NCI-H526 (cell line): ENCODE results near the gene TTC12.

Experiments
- DNase-seq, 2 experiments: peaks; one replicate each; lab custom pipeline; 2025; lab: John Stamatoyannopoulos, UW

Gene TTC12

GRCh38 chr11:113314389-113315301, at the start of gene TTC12:
Gene TTC12 (plus strand): TSS chr11:113314583. CDS start chr11:113316258, 1,675 bp downstream.
- peak; percentile 93 to 99 for DNase-seq

- DNase-seq, result no peak
Observed at GRCh38 chr11:113265362-113265761, 49.0 kb upstream of the TTC12 start.

- peak; percentile 79 to 93 for DNase-seq
Observed at GRCh38 chr11:113267493-113267892, 46.9 kb upstream of the TTC12 start.

GRCh38 chr11:113269096-113269495, 45.3 kb upstream of the TTC12 start:
- DNase-seq, result no peak

GRCh38 chr11:113269636-113270035, 44.7 kb upstream of the TTC12 start:
- no peak for DNase-seq

- no peak for DNase-seq
Observed at GRCh38 chr11:113270080-113270479, 44.3 kb upstream of the TTC12 start.

- no peak for DNase-seq
Observed at GRCh38 chr11:113271551-113272245, 42.7 kb upstream of the TTC12 start.

GRCh38 chr11:113272281-113272680, 42.1 kb upstream of the TTC12 start:
- DNase-seq, result no peak

- no peak for DNase-seq
Observed at GRCh38 chr11:113272927-113273615, 41.3 kb upstream of the TTC12 start.

GRCh38 chr11:113273720-113274119, 40.7 kb upstream of the TTC12 start:
- no peak for DNase-seq

- DNase-seq, result peak; percentile 34 to 79
Observed at GRCh38 chr11:113274713-113275582, 39.4 kb upstream of the TTC12 start.

GRCh38 chr11:113275602-113276001, 38.8 kb upstream of the TTC12 start:
- DNase-seq, result no peak

- DNase-seq, result no peak
Observed at GRCh38 chr11:113276466-113276865, 37.9 kb upstream of the TTC12 start.

- no peak for DNase-seq
Observed at GRCh38 chr11:113277907-113278306, 36.5 kb upstream of the TTC12 start.

- DNase-seq, result no peak
Observed at GRCh38 chr11:113278481-113278880, 35.9 kb upstream of the TTC12 start.

GRCh38 chr11:113278925-113279324, 35.5 kb upstream of the TTC12 start:
- peak in 1 of 2 experiments; percentile 39 for DNase-seq

- DNase-seq, result no peak
Observed at GRCh38 chr11:113279591-113279990, 34.8 kb upstream of the TTC12 start.

- no peak for DNase-seq
Observed at GRCh38 chr11:113281052-113281725, 33.2 kb upstream of the TTC12 start.

- DNase-seq, result peak; percentile 25 to 71
Observed at GRCh38 chr11:113282898-113283437, 31.4 kb upstream of the TTC12 start.

GRCh38 chr11:113283881-113284280, 30.5 kb upstream of the TTC12 start:
- DNase-seq, result no peak

- DNase-seq, result no peak
Observed at GRCh38 chr11:113286009-113286408, 28.4 kb upstream of the TTC12 start.
